GM10248 (cell line): Measurements from ENCODE around the gene MCCD1.

ENCODE experiments used
- CTCF ChIA-PET: fragments of 300-600 bp; sonication (Branson Sonifier 250); formaldehyde crosslinking; extraction: SDS; loops from one replicate; lab custom pipeline; 2021; ENCODE audit warnings: antibody characterized with exemption; lab: Yijun Ruan, JAX
- POLR2A ChIA-PET: fragments of 350-650 bp; sonication (Branson Sonifier 250); formaldehyde crosslinking; extraction: SDS; loops from one replicate; lab custom pipeline; 2020; ENCODE audit warnings: antibody characterized with exemption; lab: Yijun Ruan, JAX
- DNase-seq: peaks from one replicate; pipeline ENCODE4 v3.0.0; 2012; ENCODE audit errors: extremely low spot score
- TF ChIP-seq, protein P1 (sequence below): IDR thresholded peaks from 2 replicates; pipeline ENCODE4 v1.5.1; 2012; ENCODE audit warnings: mild to moderate bottlenecking, low read depth; ENCODE audit errors: extremely low read depth, missing control alignments, control extremely low read depth

The MCCD1 gene

DNA sequence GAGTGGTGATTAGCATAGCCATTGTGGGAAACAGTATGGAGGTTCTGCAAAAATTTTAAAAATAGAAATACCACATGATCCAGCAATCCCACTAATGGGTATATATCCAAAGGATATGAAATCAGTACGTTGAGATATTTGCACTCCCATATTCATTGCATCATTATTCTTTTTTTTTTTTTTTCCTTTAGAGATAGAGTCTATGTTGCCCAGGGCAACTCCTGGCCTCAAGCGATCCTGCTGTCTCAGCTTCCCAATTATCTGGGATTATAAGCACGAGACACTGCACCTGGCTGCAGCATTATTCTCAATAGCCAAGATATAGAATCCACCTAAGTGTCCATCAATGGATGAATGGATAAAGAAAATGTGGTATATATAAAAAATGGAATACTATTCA lies 6.9 kb upstream of the MCCD1 start:
- CTCF ChIA-PET = interaction anchor here (1.0 to 1.5 kb wide), 2 partner anchors 19 to 76 kb away, joined by 4 to 6 read pairs; partner anchors contain the start of gene DDX39B
- DNase-seq = no peak
- POLR2A ChIA-PET = no interaction called here
- TF ChIP-seq, protein P1, sequence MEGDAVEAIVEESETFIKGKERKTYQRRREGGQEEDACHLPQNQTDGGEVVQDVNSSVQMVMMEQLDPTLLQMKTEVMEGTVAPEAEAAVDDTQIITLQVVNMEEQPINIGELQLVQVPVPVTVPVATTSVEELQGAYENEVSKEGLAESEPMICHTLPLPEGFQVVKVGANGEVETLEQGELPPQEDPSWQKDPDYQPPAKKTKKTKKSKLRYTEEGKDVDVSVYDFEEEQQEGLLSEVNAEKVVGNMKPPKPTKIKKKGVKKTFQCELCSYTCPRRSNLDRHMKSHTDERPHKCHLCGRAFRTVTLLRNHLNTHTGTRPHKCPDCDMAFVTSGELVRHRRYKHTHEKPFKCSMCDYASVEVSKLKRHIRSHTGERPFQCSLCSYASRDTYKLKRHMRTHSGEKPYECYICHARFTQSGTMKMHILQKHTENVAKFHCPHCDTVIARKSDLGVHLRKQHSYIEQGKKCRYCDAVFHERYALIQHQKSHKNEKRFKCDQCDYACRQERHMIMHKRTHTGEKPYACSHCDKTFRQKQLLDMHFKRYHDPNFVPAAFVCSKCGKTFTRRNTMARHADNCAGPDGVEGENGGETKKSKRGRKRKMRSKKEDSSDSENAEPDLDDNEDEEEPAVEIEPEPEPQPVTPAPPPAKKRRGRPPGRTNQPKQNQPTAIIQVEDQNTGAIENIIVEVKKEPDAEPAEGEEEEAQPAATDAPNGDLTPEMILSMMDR = no peak

DNA sequence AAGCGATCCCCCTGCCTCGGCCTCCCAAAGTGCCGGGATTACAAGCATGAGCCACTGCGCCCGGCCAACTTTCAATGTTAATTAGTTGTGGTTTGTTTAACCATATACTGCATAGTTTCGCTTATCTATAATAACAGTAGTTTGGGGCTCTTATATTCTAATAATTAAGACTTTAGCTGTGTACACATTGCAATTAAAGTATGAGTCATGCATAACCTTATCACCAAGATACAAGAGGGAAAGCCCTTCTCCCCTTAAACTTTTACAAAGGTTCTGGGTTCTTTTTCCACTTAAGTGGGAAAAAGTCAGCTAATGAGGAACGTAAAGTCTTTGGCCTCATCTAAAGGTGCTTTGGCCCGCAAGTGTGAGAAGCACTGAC lies 3.2 kb upstream of the MCCD1 start:
- DNase-seq = no peak
- TF ChIP-seq, protein P1 = no peak
- ChIA-PET POLR2A (interaction anchor here (0.6 to 1.1 kb wide), 3 partner anchors 10 to 27 kb away, joined by 3 to 9 read pairs (median 4); no protein-coding TSS in a partner anchor), CTCF (interaction anchor here (1.6 to 2.0 kb wide), 2 partner anchors 31 to 33 kb away, joined by 3 to 5 read pairs; no protein-coding TSS in a partner anchor)

DNA sequence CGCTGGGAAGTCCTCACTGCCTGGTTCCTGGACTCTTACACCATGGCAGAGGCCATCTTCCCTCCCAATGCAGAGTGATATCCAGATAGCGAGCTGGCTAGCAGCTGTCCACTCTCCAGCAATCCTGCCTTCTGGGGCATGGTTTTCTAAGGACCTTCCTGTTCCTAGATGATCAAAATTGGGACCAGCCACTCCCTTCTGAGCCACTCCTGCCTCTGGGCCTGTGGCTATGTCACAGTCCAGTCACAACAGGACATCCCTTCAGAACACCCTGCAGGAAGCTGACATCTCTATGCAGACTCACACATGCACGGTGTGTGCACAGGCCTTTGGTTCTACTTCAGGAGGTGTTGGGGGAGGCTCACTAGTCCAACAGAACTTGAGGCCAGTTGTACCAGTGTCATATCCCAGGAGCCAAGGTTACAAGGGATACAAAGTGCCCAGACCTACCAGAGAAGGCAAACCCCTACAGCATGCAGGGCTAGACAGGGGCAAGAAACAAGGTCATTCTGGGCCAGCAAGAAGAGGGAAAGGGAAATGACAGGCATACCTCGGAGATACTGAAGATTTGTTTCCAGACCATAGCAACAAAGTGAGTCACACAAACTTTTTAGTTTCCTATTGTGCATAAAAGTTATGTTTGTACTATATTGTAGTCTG lies 2.7 kb upstream of the MCCD1 start:
- ChIA-PET POLR2A (interaction anchor here (1.1 kb wide), 1 partner anchor 9 kb away, joined by 4 read pairs; no protein-coding TSS in a partner anchor), CTCF (interaction anchor here (1.6 to 2.0 kb wide), 2 partner anchors 31 to 33 kb away, joined by 3 to 5 read pairs; no protein-coding TSS in a partner anchor)
- no peak for DNase-seq

DNA sequence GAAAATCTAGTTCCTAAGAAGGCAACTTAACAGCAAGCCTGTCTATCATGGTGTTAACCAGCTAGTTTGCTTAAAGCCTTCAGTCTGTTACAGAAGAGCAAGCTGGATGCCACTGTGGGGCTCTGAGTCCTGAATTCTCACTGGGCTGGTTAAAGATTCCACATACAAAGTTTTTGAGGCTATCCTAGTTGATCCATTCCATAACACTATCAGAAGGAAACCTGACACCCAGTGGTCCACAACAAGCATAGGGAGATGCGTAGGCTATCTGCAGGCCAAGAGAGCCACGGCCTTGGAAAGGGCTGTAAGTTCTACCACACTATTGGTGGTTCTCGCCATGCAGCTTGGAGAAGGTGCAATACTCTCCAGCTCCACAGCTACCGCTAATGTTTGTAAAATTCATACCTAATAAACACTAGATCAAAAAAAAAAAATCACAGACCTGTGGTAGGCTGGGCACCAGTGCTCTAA lies 420 bp upstream of the MCCD1 start:
- TF ChIP-seq, protein P1 = no peak
- ChIA-PET POLR2A (interaction anchor here (0.7 to 3.4 kb wide), 9 partner anchors 10 to 287 kb away, joined by 3 to 14 read pairs (median 4); partner anchors contain the start of genes DDX39B, HSPA1L and NFKBIL1), CTCF (interaction anchor here (0.8 to 2.2 kb wide), 5 partner anchors 10 to 70 kb away, joined by 3 to 9 read pairs (median 3); partner anchors contain the start of gene DDX39B)
- DNase-seq = no peak

More for the DNA sequence above, 2.7 kb upstream of the MCCD1 start:
- TF ChIP-seq, protein P1 = no peak

DNA sequence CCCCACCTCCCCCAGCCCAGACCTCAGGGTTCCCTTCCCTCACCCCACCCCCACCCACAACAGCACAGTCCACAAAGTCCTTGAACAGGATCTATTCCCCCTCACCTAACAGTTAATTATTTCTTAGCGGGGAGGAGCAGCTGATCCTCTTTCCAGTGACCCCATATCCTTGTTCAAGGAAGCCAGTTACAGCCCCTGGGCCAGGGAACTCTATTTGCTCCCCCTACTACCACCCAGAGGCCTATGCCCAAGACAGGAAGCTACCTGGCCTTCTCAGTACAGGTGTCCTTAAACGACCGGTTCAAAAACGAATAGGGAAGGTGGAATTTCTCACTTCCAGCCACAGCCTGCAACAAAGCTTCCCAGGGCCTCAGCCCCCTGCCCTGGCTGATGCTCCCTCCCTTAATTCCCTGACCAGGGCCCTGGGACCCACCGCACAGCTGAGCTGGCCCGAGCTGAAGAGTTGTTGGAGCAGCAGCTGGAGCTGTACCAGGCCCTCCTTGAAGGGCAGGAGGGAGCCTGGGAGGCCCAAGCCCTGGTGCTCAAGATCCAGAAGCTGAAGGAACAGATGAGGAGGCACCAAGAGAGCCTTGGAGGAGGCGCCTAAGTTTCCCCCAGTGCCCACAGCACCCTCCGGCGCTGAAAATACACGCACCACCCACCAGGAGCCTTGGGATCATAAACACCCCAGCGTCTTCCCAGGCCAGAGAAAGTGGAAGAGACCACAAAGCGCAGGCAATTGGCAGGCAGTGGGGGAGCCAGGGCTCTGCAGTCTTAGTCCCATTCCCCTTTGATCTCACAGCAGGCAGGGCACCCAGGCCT lies 778 bp downstream of the MCCD1 start:
- CTCF ChIA-PET = interaction anchor here (2.2 kb wide), 1 partner anchor 11 kb away, joined by 9 read pairs; the partner anchor contains the start of gene DDX39B
- TF ChIP-seq, protein P1 = no peak
- POLR2A ChIA-PET = interaction anchor here (0.5 to 3.4 kb wide), 5 partner anchors 10 to 1726 kb away, joined by 3 to 14 read pairs (median 4); partner anchors contain the start of gene DDX39B
- no peak for DNase-seq

DNA sequence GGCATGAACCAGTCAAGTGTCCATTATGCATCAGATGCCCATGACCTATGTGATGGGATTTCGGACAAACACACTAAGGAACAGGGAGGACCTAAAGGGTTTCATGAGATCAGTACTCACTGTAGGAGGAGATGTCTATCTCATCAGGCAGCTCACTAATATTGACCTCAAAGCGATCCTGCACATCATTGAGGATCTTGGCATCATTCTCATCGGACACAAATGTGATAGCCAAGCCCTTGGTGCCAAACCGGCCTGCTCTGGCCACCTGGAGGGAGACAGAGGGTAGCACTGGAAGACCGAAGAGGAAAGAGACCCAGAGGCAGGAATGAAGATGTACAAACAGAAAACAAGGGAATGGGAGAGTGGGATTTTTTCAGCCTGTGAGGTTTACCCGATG lies 1.9 kb downstream of the MCCD1 start:
- ChIA-PET CTCF (interaction anchor here (1.4 kb wide), 1 partner anchor 68 kb away, joined by 3 read pairs; no protein-coding TSS in a partner anchor), POLR2A (interaction anchor here (2.1 kb wide), 1 partner anchor 11 kb away, joined by 7 read pairs; the partner anchor contains the start of gene DDX39B)
- TF ChIP-seq, protein P1 = no peak
- no peak for DNase-seq
